ENCODE results near the gene L3MBTL3. TPM values are rescaled to one million over a fixed set of nuclear protein-coding genes. Genes with fewer than 3 reads are reported as not detected.

Gene L3MBTL3
- total RNA-seq, 1 experiment from 2014 or later = 31.5 TPM

DNA sequence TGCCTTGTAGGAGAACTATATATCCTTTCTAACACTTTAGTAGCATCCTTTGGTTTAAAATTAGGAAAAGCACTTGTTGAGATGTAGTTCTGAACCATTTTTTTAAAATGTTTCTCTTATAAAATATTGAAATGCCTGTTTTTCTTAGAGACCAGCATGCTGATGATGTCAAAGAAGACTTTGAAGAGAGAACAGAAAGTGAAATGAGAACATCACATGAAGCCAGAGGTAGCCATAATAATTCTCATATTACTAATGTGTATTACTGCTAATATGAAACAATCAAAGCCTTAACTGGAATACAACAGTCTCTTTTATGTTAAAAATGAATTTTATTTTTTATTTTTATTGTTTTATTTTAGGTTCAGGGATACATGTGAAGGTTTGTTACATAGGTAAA, 102.3 kb downstream of the L3MBTL3 start:
- H4K20me1 ChIP-seq (ENCODE audit: insufficient read depth) = no peaks in the 10 kb centered on the region
- intact Hi-C loops (cut with micrococcal nuclease) = no loop called here
- H3K27me3 ChIP-seq (ENCODE audit: insufficient read depth, low read length) = no peaks in the 10 kb centered on the region
- H3K4me3 ChIP-seq (replicated peaks in 1 of 2; ENCODE audit: low read depth in 1 of 2, low read length in 2 of 2) = no peak overlapping the region
- H3K36me3 ChIP-seq (ENCODE audit: control insufficient read depth in 1 of 2, insufficient read depth in 2 of 2, low read length in 2 of 2) = peaks cover 0 to 5% of the 10 kb centered on the region in 2 experiments; a peak in 1 of 4 replicates
- ChIA-PET POLR2A (no interaction called here), RAD21 (ENCODE audit: low non-redundant PET in 1 of 2, low total read pairs in 2 of 2, uncharacterized antibody in 2 of 2, unreplicated experiment in 2 of 2) (no interaction called here), CTCF (no interaction called here)
- no peak overlapping the region for H3K27ac ChIP-seq (ENCODE audit: low read depth, low read length)
- no peak for DNase-seq (ENCODE audit: low read depth, low spot score)
- H3K4me2 ChIP-seq (ENCODE audit: low read length) = no peak overlapping the region
- H2AFZ ChIP-seq (ENCODE audit: low read depth, low read length, poor library complexity, severe bottlenecking) = no peak overlapping the region
- H3K9me2 ChIP-seq (ENCODE audit: insufficient read depth) = no peaks in the 10 kb centered on the region
- no TSS peak for BruUV-seq (replicated peaks)
- no peak for ATAC-seq
- H3K79me2 ChIP-seq (ENCODE audit: insufficient read depth, low read length) = no peaks in the 10 kb centered on the region
- H3K9ac ChIP-seq (ENCODE audit: low read length) = no peak overlapping the region
- H3K4me1 ChIP-seq (ENCODE audit: control insufficient read depth in 1 of 2, insufficient read depth in 2 of 2, low read length in 2 of 2) = no peaks in the 10 kb centered on the region
- H3K9me3 ChIP-seq (ENCODE audit: control insufficient read depth in 1 of 2, insufficient read depth in 1 of 2, low read depth in 1 of 2, low read length in 2 of 2) = no peaks in the 10 kb centered on the region
- TF ChIP-seq SIN3A (IDR thresholded peaks at IDR 0.05; ENCODE audit: low read depth) (no peak), POLR2AphosphoS5 (IDR thresholded peaks at IDR 0.05; ENCODE audit: low read depth, low read length) (no peak), POLR2A (IDR thresholded peaks at IDR 0.05; ENCODE audit: borderline replicate concordance, extremely low read depth, insufficient read depth, insufficient read length) (no peak)

DNA sequence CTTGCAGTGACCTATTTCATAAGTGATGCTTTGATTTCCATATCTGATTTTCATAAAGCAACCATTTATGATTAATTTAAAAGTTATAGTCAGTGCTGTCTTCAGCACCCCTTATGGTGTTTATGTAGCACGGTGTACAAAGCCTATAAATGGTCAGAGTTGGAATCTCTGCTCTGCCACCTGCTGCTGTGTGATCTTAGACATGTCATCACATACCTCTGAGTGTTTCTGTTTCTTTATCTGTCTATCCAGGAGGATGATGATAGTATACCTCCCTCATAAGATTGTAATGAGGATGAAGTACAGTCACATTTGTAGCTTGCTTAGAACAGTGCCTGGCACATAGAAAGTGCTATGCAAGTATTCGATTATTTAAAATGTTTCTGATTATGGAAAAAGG, 103.9 kb downstream of the L3MBTL3 start:
- no peaks in the 10 kb centered on the region for H4K20me1 ChIP-seq (ENCODE audit: insufficient read depth)
- no peak overlapping the region for H3K9ac ChIP-seq (ENCODE audit: low read length)
- no peaks in the 10 kb centered on the region for H3K79me2 ChIP-seq (ENCODE audit: insufficient read depth, low read length)
- no peak overlapping the region for H3K4me3 ChIP-seq (replicated peaks in 1 of 2; ENCODE audit: low read depth in 1 of 2, low read length in 2 of 2)
- ATAC-seq = no peak
- no peaks in the 10 kb centered on the region for H3K4me1 ChIP-seq (ENCODE audit: control insufficient read depth in 1 of 2, insufficient read depth in 2 of 2, low read length in 2 of 2)
- H3K9me2 ChIP-seq (ENCODE audit: insufficient read depth) = no peaks in the 10 kb centered on the region
- POLR2A ChIA-PET = no interaction called here
- H3K27me3 ChIP-seq (ENCODE audit: insufficient read depth, low read length) = no peaks in the 10 kb centered on the region
- RAD21 ChIA-PET (ENCODE audit: low non-redundant PET in 1 of 2, low total read pairs in 2 of 2, uncharacterized antibody in 2 of 2, unreplicated experiment in 2 of 2) = no interaction called here
- CTCF ChIA-PET = no interaction called here
- DNase-seq (ENCODE audit: low read depth, low spot score) = no peak
- no peak overlapping the region for H3K4me2 ChIP-seq (ENCODE audit: low read length)
- no peak overlapping the region for H2AFZ ChIP-seq (ENCODE audit: low read depth, low read length, poor library complexity, severe bottlenecking)
- peaks cover 0 to 5% of the 10 kb centered on the region in 2 experiments; a peak in 1 of 4 replicates for H3K36me3 ChIP-seq (ENCODE audit: control insufficient read depth in 1 of 2, insufficient read depth in 2 of 2, low read length in 2 of 2)
- H3K9me3 ChIP-seq (ENCODE audit: control insufficient read depth in 1 of 2, insufficient read depth in 1 of 2, low read depth in 1 of 2, low read length in 2 of 2) = no peaks in the 10 kb centered on the region
- BruUV-seq (replicated peaks) = no TSS peak
- no peak overlapping the region for H3K27ac ChIP-seq (ENCODE audit: low read depth, low read length)
- TF ChIP-seq RAD21 (IDR thresholded peaks at IDR 0.05; ENCODE audit: low read depth) (no peak), POLR2A (IDR thresholded peaks at IDR 0.05; ENCODE audit: borderline replicate concordance, extremely low read depth, insufficient read depth, insufficient read length) (no peak), EGR1 (IDR thresholded peaks at IDR 0.05; ENCODE audit: low read depth) (no peak), CBX3 (IDR thresholded peaks at IDR 0.05; ENCODE audit: low read depth) (no peak), TCF7L2 (IDR thresholded peaks at IDR 0.05; ENCODE audit: borderline replicate concordance, extremely low read depth, insufficient read depth, insufficient read length) (no peak), ZFX (IDR thresholded peaks at IDR 0.05) (no peak), ELF1 (IDR thresholded peaks at IDR 0.05; ENCODE audit: borderline replicate concordance, low read depth) (no peak), YY1 (IDR thresholded peaks at IDR 0.05; ENCODE audit: extremely low read depth, insufficient replicate concordance, low read depth, low read length) (no peak), EZH2 (IDR thresholded peaks at IDR 0.05) (no peak), POLR2AphosphoS5 (IDR thresholded peaks at IDR 0.05; ENCODE audit: low read depth, low read length) (no peak), JUND (IDR thresholded peaks at IDR 0.05) (no peak), ZNF274 (IDR thresholded peaks at IDR 0.05; ENCODE audit: low read depth, low read length) (no peak), CEBPB (IDR thresholded peaks at IDR 0.05; ENCODE audit: low read depth) (no peak), EZH2phosphoT487 (IDR thresholded peaks at IDR 0.05; ENCODE audit: borderline replicate concordance) (no peak)
- TF ChIP-seq, protein P1, sequence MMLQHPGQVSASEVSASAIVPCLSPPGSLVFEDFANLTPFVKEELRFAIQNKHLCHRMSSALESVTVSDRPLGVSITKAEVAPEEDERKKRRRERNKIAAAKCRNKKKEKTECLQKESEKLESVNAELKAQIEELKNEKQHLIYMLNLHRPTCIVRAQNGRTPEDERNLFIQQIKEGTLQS (IDR thresholded peaks at IDR 0.05) = no peak
- TF ChIP-seq, protein P2, sequence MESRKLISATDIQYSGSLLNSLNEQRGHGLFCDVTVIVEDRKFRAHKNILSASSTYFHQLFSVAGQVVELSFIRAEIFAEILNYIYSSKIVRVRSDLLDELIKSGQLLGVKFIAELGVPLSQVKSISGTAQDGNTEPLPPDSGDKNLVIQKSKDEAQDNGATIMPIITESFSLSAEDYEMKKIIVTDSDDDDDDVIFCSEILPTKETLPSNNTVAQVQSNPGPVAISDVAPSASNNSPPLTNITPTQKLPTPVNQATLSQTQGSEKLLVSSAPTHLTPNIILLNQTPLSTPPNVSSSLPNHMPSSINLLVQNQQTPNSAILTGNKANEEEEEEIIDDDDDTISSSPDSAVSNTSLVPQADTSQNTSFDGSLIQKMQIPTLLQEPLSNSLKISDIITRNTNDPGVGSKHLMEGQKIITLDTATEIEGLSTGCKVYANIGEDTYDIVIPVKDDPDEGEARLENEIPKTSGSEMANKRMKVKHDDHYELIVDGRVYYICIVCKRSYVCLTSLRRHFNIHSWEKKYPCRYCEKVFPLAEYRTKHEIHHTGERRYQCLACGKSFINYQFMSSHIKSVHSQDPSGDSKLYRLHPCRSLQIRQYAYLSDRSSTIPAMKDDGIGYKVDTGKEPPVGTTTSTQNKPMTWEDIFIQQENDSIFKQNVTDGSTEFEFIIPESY (IDR thresholded peaks at IDR 0.05; ENCODE audit: extremely low read depth, insufficient replicate concordance, low read length) = no peak
- intact Hi-C loops (cut with micrococcal nuclease) = no loop called here

Data from HCT116 (cell line).